Measurements from ENCODE around the gene EYS. TPM values are rescaled to one million over a fixed set of nuclear protein-coding genes. Genes with fewer than 3 reads are reported as not detected.

EYS gene
- total RNA-seq, 1 donor from 2014 or later, result not detected

DNA sequence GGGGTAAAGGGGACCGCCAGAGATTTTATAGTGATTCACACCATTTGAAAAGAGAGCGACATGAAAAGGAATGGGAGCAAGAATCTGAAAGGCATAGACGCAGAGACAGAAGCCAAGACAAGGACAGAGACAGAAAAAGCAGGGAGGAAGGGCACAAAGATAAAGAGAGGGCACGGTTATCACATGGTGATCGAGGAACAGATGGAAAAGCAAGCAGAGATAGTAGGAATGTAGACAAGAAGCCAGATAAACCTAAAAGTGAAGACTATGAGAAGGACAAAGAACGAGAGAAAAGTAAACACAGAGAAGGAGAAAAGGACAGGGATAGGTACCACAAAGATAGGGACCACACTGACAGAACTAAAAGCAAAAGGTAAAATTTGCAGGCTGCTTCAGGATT is 1993.7 kb downstream of the EYS start:
- intact Hi-C loops (cut with DNase I), result no loop called here
- no peak for ATAC-seq
- no peak for DNase-seq (ENCODE audit: missing footprints)

DNA sequence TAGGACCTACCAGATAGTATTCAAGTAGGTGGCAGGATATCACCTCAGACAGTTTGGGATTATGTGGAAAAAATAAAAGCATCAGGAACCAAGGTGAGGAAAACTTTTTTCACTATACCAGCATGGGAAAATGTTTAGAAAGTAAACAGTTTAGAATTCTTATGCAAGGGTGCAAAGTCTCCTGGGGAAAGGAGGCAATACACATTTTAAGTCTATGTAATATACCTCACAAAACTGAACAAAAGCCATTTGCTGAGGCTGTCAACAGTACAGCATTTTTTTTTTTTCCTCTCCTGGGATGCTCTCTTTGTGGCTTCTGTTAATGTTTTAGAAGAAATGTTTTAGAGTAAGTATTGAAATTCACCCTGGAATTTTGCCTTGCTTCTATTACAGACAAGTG is 1997.9 kb downstream of the EYS start:
- intact Hi-C loops (cut with DNase I), result no loop called here
- no peak for ATAC-seq
- no peak for DNase-seq (ENCODE audit: missing footprints)

DNA sequence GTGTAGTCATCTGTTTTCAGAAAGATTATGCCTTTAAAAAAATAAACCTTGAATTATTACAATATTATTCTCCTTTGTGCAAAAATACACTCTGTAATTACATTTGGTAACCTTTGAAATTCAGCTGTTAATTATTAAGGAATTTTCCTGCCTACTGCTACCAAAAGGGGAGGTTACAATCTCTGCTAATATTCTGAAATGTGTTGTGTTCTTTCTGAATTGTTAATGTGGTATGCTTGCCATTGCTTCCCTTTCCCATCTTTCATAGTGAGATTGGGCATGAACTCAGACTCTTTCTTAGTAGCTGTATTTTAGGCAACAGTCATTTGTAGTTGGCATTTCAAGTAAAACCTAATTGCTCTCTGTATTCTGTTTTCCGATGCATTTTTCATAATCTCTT is 1998.4 kb downstream of the EYS start:
- intact Hi-C loops (cut with DNase I), result no loop called here
- ATAC-seq (no peak), DNase-seq (ENCODE audit: missing footprints) (no peak)

GRCh38 chr6:63706630-63707029 is 2000.4 kb downstream of the EYS start:
- intact Hi-C loops (cut with DNase I), result no loop called here
- DNase-seq (ENCODE audit: missing footprints) (no peak), ATAC-seq (no peak)

- ATAC-seq (no peak), DNase-seq (ENCODE audit: missing footprints) (no peak)
- intact Hi-C loops (cut with DNase I), result no loop called here
These were observed 2001.3 kb downstream of the EYS start for GRCh38 chr6:63705707-63706106.

DNA sequence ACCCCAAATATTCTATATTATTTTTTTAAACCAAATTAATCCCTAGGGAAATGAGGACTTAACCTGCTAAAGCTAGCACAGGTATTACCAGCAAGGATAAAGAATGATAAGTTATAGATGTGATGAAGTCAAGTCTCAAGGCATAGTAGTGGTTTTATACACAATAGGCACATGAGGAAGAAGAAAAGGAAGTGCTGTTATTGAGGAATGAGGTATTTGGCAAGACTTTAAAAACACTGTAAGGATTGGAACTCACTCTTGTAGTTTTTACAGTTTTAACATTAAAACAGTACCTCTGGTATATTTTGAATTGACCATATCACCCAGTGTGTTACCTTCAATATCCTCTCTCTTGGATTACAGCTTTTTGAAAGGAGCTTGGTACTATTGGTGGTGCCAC is 2016.8 kb downstream of the EYS start:
- no peak for ATAC-seq

GRCh38 chr6:63689421-63689820 is 2017.6 kb downstream of the EYS start:
- intact Hi-C loops (cut with DNase I), result no loop called here
- DNase-seq (ENCODE audit: missing footprints) (no peak), ATAC-seq (no peak)

More for the DNA sequence above, 2016.8 kb downstream of the EYS start:
- DNase-seq (ENCODE audit: missing footprints), result no peak
- intact Hi-C loops (cut with DNase I), result no loop called here

DNA sequence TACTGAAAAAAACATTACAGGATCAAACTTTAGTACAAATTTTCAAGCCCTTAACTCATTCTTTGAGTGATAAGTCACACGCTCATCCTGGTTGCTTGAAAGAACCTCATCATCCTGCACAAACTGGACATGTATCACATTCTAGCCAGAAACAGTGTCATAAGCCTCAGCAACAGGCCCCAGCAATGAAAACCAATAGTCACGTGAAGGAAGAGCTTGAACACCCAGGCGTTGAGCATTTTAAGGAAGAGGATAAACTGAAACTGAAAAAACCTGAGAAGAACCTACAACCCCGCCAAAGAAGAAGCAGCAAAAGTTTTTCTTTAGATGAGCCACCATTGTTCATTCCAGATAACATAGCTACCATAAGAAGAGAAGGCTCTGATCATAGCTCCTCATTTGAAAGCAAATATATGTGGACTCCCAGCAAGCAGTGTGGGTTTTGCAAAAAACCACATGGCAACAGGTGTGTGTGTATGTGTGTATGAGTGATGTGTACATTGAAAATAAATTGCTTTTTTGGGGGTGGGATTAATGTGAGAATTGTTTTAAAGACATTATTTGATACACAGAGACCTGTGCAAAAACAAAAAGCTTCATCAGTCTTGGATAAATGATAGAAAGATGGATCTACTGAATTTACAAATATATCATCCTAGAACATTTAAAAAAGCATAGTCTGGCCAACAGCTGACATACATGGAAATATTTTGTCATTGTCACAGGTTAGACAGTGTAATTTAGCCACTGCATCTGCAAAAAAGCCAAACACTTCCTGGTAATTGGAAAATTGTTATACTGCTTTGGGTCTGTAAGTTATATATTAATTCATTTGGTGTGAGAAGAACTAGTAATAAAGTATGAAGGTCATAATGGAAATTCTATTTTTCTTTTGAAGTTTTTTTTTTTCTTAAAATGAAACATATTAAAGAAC is 2021.3 kb downstream of the EYS start:
- intact Hi-C loops (cut with DNase I), result no loop called here
- no peak for DNase-seq (ENCODE audit: missing footprints)
- ATAC-seq, result no peak

GRCh38 chr6:63683071-63683603 is 2023.9 kb downstream of the EYS start:
- no peak for DNase-seq (ENCODE audit: missing footprints)
- ATAC-seq, result no peak
- intact Hi-C loops (cut with DNase I), result loop anchor here (5.0 kb wide), 1 partner anchor 46 kb away; the partner anchor contains the start of gene PHF3

GRCh38 chr6:63677282-63677681 is 2029.7 kb downstream of the EYS start:
- intact Hi-C loops (cut with DNase I), result no loop called here
- peak; percentile 58 for ATAC-seq
- DNase-seq (ENCODE audit: missing footprints), result no peak

DNA sequence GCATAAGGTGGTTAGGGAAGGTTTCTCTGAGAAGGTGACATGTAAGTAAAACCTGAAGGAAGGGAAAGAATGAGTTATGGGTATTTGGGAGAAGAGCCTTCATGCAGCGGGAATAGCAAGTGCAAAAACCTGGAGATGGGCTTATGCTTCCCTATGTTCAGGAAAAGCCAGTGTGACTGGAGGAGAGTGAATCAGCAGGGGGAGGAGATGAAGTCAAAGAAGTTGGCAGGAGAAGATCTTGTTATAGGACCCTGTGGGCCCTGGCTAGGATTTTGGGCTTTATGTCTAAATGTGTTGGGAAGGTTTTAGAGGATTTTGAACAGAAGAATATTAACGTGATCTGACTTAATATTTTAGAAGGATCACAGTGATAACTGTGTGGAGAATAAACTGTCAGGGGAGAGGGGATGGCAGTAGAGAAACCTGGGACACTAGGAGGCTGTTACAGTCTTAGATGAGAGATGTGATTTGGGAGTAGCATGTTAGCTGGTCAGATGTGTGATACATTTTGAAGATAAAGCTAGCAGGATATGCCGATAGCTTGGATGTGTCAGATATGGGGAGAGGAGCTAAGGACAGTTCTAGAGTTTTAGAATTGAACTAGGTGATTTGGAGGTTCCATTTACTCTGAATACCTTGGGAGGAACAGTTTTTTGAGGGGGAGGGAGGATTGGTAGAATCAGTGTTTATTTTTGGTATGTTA is 2030.5 kb downstream of the EYS start:
- ATAC-seq (peak; percentile 45), DNase-seq (ENCODE audit: missing footprints) (no peak)
- intact Hi-C loops (cut with DNase I), result no loop called here

- DNase-seq (ENCODE audit: missing footprints), result no peak
- ATAC-seq, result no peak
- intact Hi-C loops (cut with DNase I), result no loop called here
These were observed 2031.9 kb downstream of the EYS start for GRCh38 chr6:63675138-63675537.

GRCh38 chr6:63674635-63675034 is 2032.4 kb downstream of the EYS start:
- intact Hi-C loops (cut with DNase I), result no loop called here
- no peak for DNase-seq (ENCODE audit: missing footprints)
- no peak for ATAC-seq

DNA sequence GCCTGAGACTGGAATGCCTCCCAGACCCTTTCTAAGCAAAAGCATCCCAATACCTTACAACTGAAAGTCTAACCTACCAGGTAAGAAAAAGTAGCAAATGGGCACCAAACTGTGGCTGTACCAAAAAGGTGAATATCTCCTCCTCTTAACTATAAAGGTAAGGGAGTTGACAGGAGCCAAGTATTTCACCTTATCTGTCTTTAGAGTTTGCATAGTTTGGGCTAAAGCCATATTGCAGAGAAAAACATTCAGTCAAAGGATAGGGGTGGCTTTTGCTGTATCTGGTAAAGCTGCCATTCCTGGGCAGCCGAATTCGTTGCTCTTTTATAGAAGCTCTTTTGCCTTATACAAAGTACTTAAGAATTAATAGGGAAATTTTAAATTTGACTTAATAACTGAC is 2033.3 kb downstream of the EYS start:
- intact Hi-C loops (cut with DNase I), result no loop called here
- ATAC-seq, result no peak
- DNase-seq (ENCODE audit: missing footprints), result no peak

DNA sequence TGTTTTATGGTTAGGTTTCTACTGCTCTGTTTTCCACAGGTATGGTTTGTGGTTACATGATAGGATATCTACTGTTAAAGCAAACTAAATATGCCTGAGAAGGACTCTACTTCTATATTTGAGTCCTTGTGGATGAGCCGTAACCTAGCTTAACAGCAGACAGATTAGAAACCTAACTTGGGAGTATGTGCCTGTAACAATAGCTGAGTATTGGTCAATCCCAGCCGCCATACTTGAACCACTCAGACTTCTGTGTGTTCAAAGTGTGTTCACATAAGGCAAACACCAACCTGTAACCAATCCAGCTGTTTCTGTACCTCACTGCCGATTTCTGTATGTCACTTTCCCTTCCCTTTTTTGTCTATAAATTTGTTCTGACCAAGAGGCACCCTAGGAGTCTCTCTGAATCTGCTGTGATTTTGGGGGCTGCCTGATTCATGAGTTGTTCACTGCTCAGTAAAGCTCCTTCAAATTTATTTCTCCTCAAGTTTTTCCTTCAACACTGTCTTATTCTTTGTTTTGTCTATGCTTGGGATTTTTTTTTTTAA is 2034.4 kb downstream of the EYS start:
- intact Hi-C loops (cut with DNase I), result no loop called here
- DNase-seq (ENCODE audit: missing footprints), result no peak
- no peak for ATAC-seq

GRCh38 chr6:63671098-63671754 is 2035.8 kb downstream of the EYS start:
- intact Hi-C loops (cut with DNase I), result no loop called here
- DNase-seq (ENCODE audit: missing footprints), result no peak
- ATAC-seq, result no peak
